Measurements from ENCODE around the gene NAGPA.
A peak's percentile ranks its signal among the peaks of the same experiment; 100 is the strongest.
"Not testable (repeated sequence)": the region's sequence is repeated elsewhere in the genome, so short reads cannot be mapped to it uniquely, and the experiment has no call there.

The NAGPA gene

GRCh38 chr16:5060073-5060641 lies 26.4 kb upstream of the NAGPA start:
- no peak for DNase-seq

GRCh38 chr16:5059386-5060072 lies 25.8 kb upstream of the NAGPA start:
- no peak for DNase-seq

GRCh38 chr16:5058476-5058875 lies 24.7 kb upstream of the NAGPA start:
- no peak for DNase-seq

- peak in 4 of 6 experiments; percentile 2 to 21 (median 12) for DNase-seq
Observed at GRCh38 chr16:5056352-5056751, 22.6 kb upstream of the NAGPA start.

GRCh38 chr16:5054876-5055865 lies 21.4 kb upstream of the NAGPA start:
- no peak for DNase-seq

- DNase-seq = no peak
Observed at GRCh38 chr16:5046914-5047313, 13.2 kb upstream of the NAGPA start.

- DNase-seq = no peak
Observed at GRCh38 chr16:5045499-5046115, 11.9 kb upstream of the NAGPA start.

GRCh38 chr16:5044581-5044980 lies 10.8 kb upstream of the NAGPA start:
- not testable (repeated sequence) for DNase-seq

- no peak for DNase-seq
Observed at GRCh38 chr16:5044011-5044540, 10.3 kb upstream of the NAGPA start.

- DNase-seq = no peak
Observed at GRCh38 chr16:5042574-5043171, 8.9 kb upstream of the NAGPA start.

GRCh38 chr16:5041600-5042133 lies 7.9 kb upstream of the NAGPA start:
- DNase-seq = no peak

GRCh38 chr16:5040451-5040850 lies 6.7 kb upstream of the NAGPA start:
- DNase-seq = no peak

- DNase-seq = no peak
Observed at GRCh38 chr16:5036228-5037156, 2.8 kb upstream of the NAGPA start.

GRCh38 chr16:5035909-5036227 lies 2.1 kb upstream of the NAGPA start:
- no peak for DNase-seq

- no peak for DNase-seq
Observed at GRCh38 chr16:5034167-5034523, 410 bp upstream of the NAGPA start.

- peak in 1 of 6 experiments; percentile 25 for DNase-seq
Observed at GRCh38 chr16:5032748-5033167, 977 bp downstream of the NAGPA start.

- no peak for DNase-seq
Observed at GRCh38 chr16:5031601-5032000, 2.1 kb downstream of the NAGPA start.

- DNase-seq = no peak
Observed at GRCh38 chr16:5030251-5030870, 3.4 kb downstream of the NAGPA start.

- DNase-seq = no peak
Observed at GRCh38 chr16:5028950-5029475, 4.7 kb downstream of the NAGPA start.

GRCh38 chr16:5027575-5028235 lies 6.0 kb downstream of the NAGPA start:
- no peak for DNase-seq
